Kidney epithelial cell (primary cell): ENCODE measurements around the gene USF2. TPM values are rescaled to one million over a fixed set of nuclear protein-coding genes. Genes with fewer than 3 reads are reported as not detected.

Experiments used
- DNase-seq: peaks from one replicate; pipeline ENCODE4 v3.0.0-alpha.2; 2010; ENCODE audit warnings: low read depth
- H3K27me3 ChIP-seq: 2 replicates; pipeline ENCODE4 v1.6.0; 2011; ENCODE audit warnings: low read length; ENCODE audit not compliant: control insufficient read depth, insufficient read depth
- H3K36me3 ChIP-seq: 2 replicates; pipeline ENCODE4 v1.5.1; 2011; ENCODE audit warnings: low read length; ENCODE audit not compliant: control insufficient read depth, insufficient read depth
- H3K4me3 ChIP-seq: 2 replicates; pipeline ENCODE4 v1.5.1; 2011; ENCODE audit warnings: low read depth, mild to moderate bottlenecking, control low read depth, low read length
- total RNA-seq: library from RNA; depleted of rRNA; stranded (reverse); fragments of >200 nt; gene quantifications from 2 replicates; pipeline ENCODE4 v1.2.3, GENCODE V29; 2015
- TF ChIP-seq, protein P1 (sequence below): IDR thresholded peaks from 2 replicates; pipeline ENCODE4 v1.5.1; 2011; ENCODE audit warnings: mild to moderate bottlenecking, moderate library complexity, low read length, control low read depth, inconsistent platforms; ENCODE audit not compliant: insufficient read depth, poor library complexity, severe bottlenecking

USF2 gene
- total RNA-seq, 1 donor from 2014 or later = 95.1 TPM

DNA sequence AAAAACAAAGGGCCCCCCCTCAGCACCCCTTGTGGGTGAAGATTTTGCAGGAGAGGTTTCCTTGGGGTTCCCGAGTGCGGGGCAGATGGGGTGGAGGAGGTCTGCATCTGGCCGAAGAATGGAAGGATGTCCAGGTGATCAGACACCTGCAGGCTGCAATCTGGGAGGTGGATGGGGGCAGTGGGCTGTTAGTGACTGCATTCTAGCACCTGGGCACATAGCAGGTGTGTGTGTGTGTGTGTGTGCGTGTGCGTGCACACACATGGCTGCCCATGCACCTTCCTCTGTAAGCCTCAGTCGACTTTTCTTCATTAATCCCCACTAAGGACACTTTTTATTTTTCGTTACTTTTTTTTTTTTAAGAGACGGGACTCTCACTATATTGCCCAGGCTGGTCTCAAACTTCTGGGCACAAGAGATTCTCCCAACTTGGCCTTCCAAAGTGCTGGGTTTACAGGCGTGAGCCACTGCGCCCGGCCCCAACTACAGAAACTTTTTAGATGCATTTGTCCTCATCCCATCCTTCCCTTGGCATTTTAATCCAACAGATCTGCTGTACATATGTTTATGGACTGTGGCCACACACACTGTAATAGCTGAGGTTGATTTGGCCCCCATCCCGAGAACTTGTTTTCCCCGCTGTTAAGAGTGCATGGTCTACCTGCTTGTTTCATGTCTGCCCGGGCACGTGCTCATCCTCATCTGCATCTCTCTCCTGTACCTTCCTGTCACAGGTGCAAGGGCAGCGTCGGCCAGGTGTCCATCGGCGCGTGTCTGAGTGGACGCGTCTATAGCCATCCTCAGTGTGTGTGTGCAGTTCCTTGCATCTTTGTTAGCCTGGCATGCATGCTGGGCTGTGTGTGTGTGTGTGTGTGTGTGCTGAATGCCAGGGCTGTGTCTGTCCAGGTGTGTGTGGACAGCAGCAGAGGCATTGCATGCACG lies 23.9 kb downstream of the USF2 start:
- DNase-seq = no peak
- peaks cover 37% of the 10 kb centered on the region for H3K27me3 ChIP-seq
- H3K36me3 ChIP-seq = no peaks in the 10 kb centered on the region
- TF ChIP-seq, protein P1, sequence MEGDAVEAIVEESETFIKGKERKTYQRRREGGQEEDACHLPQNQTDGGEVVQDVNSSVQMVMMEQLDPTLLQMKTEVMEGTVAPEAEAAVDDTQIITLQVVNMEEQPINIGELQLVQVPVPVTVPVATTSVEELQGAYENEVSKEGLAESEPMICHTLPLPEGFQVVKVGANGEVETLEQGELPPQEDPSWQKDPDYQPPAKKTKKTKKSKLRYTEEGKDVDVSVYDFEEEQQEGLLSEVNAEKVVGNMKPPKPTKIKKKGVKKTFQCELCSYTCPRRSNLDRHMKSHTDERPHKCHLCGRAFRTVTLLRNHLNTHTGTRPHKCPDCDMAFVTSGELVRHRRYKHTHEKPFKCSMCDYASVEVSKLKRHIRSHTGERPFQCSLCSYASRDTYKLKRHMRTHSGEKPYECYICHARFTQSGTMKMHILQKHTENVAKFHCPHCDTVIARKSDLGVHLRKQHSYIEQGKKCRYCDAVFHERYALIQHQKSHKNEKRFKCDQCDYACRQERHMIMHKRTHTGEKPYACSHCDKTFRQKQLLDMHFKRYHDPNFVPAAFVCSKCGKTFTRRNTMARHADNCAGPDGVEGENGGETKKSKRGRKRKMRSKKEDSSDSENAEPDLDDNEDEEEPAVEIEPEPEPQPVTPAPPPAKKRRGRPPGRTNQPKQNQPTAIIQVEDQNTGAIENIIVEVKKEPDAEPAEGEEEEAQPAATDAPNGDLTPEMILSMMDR = no peak
- no peak overlapping the region for H3K4me3 ChIP-seq

DNA sequence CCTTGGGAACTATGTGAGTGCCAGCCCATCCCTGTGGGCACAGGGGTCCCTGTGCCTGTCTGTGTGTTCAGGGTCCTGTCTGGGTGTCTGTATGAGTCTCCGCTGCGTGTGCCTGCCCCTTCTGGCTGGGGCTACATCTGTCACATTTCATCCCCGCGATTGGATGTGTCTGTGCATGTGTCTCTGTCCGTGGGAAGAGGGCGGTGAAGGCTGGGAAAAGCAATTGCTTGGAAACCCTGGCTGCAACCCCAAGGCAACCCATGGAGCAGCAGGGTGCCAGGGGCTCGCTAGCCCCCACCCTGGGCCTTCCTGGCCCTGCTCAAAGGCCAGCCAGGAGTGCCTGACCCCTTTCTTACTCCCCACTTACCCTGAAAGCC lies 24.6 kb downstream of the USF2 start:
- Histone ChIP-seq H3K27me3 (peaks cover 38% of the 10 kb centered on the region), H3K36me3 (no peaks in the 10 kb centered on the region), H3K4me3 (no peak overlapping the region)
- TF ChIP-seq, protein P1 = no peak
- no peak for DNase-seq

DNA sequence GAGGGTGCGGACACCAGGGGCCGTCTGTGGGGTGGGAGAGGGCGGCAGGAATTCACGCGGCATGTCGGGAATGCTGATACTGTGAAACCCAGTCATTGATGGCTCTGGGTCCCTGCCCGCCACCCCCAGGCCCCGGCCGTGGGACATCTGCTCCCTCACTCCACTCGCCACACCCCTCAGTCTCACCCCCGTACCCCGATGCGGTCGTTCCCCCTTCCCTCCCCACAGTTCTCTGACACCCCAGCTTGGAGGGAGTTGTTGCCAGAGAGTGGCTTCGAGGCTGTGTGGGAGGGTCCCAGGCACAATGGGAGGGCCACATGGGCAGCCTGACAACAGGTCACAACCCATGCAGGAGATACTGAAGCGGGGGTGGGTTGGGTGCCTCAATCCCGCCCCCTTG lies 25.0 kb downstream of the USF2 start:
- H3K36me3 ChIP-seq = no peaks in the 10 kb centered on the region
- H3K4me3 ChIP-seq = no peak overlapping the region
- peaks cover 41% of the 10 kb centered on the region for H3K27me3 ChIP-seq
- TF ChIP-seq, protein P1 = no peak
- no peak for DNase-seq

DNA sequence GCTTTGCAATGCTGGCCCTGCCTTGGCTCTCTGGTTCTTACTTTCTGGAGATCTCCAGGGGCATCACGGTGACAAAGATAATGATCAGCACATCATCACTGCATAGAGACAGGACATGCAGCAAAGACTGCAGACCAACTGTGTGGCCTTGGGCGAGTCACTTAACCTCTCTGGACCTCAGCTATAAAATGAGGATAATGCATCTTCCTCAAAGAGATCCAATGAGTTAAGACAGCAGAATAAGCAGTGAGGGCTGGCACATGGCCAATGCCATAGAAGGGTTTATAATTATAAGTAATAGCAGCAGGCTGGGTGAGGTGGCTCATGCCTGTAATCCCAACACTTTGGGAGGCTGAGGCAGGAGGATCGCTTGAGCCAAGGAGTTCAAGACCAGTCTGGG lies 25.6 kb downstream of the USF2 start:
- no peaks in the 10 kb centered on the region for H3K36me3 ChIP-seq

DNA sequence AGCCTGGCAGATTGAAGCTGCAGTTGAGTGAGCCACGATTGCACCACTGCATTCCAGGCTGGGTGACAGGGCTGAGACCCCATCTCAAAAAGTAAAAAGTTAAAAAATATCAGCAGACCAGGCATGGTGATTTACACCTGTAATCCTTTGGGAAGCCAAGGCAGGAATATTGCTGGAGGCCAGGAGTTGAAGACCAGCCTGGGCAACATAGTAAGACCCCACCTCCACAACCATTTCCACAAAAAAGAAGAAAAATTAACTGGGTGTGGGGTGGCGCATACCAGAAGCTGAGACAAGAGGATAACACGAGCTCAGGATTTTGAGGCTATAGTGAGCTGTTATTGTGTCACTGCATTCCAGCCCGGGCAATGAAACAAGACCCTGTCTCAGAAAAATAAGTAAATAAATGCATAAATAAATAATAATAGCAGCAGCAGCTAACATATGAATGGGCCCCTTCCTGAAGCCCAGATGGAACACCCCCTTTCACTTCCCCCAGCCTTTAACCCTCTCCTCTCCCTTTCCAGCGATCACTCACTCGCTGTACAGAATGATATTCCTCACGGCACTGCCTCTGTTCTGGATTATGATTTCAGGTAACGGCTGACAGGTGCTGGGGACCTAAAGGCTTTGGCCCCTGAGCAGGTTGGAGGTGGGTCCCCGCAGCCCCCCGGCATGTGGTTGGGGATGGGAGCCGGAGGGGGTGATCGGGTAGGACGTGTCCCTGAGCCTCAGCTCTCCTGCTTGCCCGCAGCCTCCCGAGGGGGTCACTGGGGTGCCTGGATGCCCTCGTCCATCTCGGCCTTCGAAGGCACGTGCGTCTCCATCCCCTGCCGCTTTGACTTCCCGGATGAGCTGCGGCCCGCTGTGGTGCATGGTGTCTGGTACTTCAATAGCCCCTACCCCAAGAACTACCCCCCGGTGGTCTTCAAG lies 26.4 kb downstream of the USF2 start:
- Histone ChIP-seq H3K27me3 (peaks cover 43% of the 10 kb centered on the region), H3K4me3 (no peak overlapping the region), H3K36me3 (no peaks in the 10 kb centered on the region)
- no peak for DNase-seq
- TF ChIP-seq, protein P1 = no peak

More for the DNA sequence above, 25.6 kb downstream of the USF2 start:
- DNase-seq = no peak
- H3K27me3 ChIP-seq = peaks cover 41% of the 10 kb centered on the region
- TF ChIP-seq, protein P1 = no peak
- H3K4me3 ChIP-seq = no peak overlapping the region
